K562 (cell line): Measurements from ENCODE around the gene TCF15. TPM values are rescaled to one million over a fixed set of nuclear protein-coding genes. Genes with fewer than 3 reads are reported as not detected.

ENCODE experiments used
- ATAC-seq: fragments of 200-7000 bp; cut with Tn5 transposase; 3 replicates; pipeline ENCODE4 v1.9.1; 2020; ENCODE audit warnings: moderate library complexity
- BruUV-seq: library from RNA; stranded (reverse); fragments of 400-500 nt; replicated peaks from 2 replicates; lab custom pipeline; 2021; lab: Mats Ljungman, UMichigan
- CTCF ChIA-PET: fragments of 300-600 bp; formaldehyde crosslinking; extraction: SDS; loops from one replicate; lab custom pipeline; 2021; ENCODE audit warnings: low intra/inter-chr PET ratio; lab: Yijun Ruan, JAX
- POLR2A ChIA-PET: fragments of 300-600, 350-650 bp; sonication (Branson Sonifier 250); formaldehyde crosslinking; extraction: SDS; loops from one replicate; lab custom pipeline; 2021; ENCODE audit warnings: antibody characterized with exemption, inconsistent platforms; lab: Yijun Ruan, JAX
- DNase-seq, 4 experiments: peaks; one replicate each; pipeline versions ENCODE4 v3.0.0 to v3.0.0-alpha.2; 2011 to 2018; ENCODE audit warnings: low spot score in 3 of 4, mixed read lengths in 3 of 4; ENCODE audit errors: extremely low read depth in 1 of 4
- FAIRE-seq: peaks from 2 replicates; lab custom pipeline; 2011; peaks lifted over from hg19 to GRCh38; lab: Jason Lieb, UNC
- H2AFZ ChIP-seq: 2 replicates; pipeline ENCODE4 v1.6.0; 2011; ENCODE audit warnings: low read depth, low read length, control low read depth, inconsistent platforms
- H3K27ac ChIP-seq: fragments of 200-600 bp; 3 replicates; pipeline ENCODE4 v1.8.0; 2011; ENCODE audit warnings: low read depth, mild to moderate bottlenecking, control low read depth, inconsistent platforms, low read length, moderate library complexity, mixed read lengths; ENCODE audit errors: extremely low read depth
- H3K27me3 ChIP-seq, 2 experiments: fragments of 300-600 bp in 1 of 2; 2 replicates in 1 of 2; 3 replicates in 1 of 2; pipeline versions ENCODE4 v1.6.0 to v1.8.0; 2011; ENCODE audit warnings: inconsistent platforms in 2 of 2, low read length in 2 of 2, mild to moderate bottlenecking in 1 of 2, mixed read lengths in 1 of 2, moderate library complexity in 1 of 2; ENCODE audit not compliant: control insufficient read depth in 2 of 2, insufficient read depth in 2 of 2
- H3K36me3 ChIP-seq: fragments of 300-600 bp; 3 replicates; pipeline ENCODE4 v1.8.0; 2011; ENCODE audit warnings: mild to moderate bottlenecking, low read length, inconsistent platforms; ENCODE audit not compliant: control insufficient read depth, insufficient read depth
- H3K4me1 ChIP-seq, 2 experiments: fragments of 200-600 bp in 1 of 2; replicated peaks in 1 of 2; 2 replicates in 1 of 2; 3 replicates in 1 of 2; pipeline versions ENCODE4 v1.5.1 to v1.8.0; 2011; ENCODE audit warnings: inconsistent platforms in 2 of 2, low read length in 2 of 2, mild to moderate bottlenecking in 1 of 2, mixed read lengths in 1 of 2, moderate library complexity in 1 of 2; ENCODE audit not compliant: control insufficient read depth in 2 of 2, insufficient read depth in 2 of 2
- H3K4me2 ChIP-seq: 2 replicates; pipeline ENCODE4 v1.6.1; 2011; ENCODE audit warnings: low read length, control low read depth, inconsistent platforms, mixed read lengths; ENCODE audit not compliant: insufficient read depth
- H3K4me3 ChIP-seq: fragments of 200-600 bp; sonication (generic), shearing (Covaris generic); 2 replicates; pipeline ENCODE4 v1.5.1; 2016; ENCODE audit warnings: control low read depth, inconsistent platforms
- H3K79me2 ChIP-seq: fragments of 200-600 bp; 3 replicates; pipeline ENCODE4 v1.8.0; 2011; ENCODE audit warnings: low read length, inconsistent platforms; ENCODE audit not compliant: control insufficient read depth, insufficient read depth
- H3K9ac ChIP-seq, 2 experiments: 2 replicates each; pipeline versions ENCODE4 v1.6.0 to v1.6.1; 2011; ENCODE audit warnings: low read depth in 2 of 2, low read length in 2 of 2, control low read depth in 1 of 2, inconsistent platforms in 1 of 2, mild to moderate bottlenecking in 1 of 2, mixed read lengths in 1 of 2; ENCODE audit not compliant: insufficient read depth in 1 of 2
- H3K9me1 ChIP-seq: one replicate; pipeline ENCODE4 v1.6.0; 2011; ENCODE audit warnings: inconsistent platforms, mild to moderate bottlenecking, low read length, moderate library complexity; ENCODE audit not compliant: control insufficient read depth, insufficient read depth
- H3K9me3 ChIP-seq: replicated peaks from 2 replicates; pipeline ENCODE4 v1.5.1; 2011; ENCODE audit warnings: low read depth, low read length, inconsistent platforms; ENCODE audit not compliant: control insufficient read depth, insufficient read depth
- H4K20me1 ChIP-seq: replicated peaks from 2 replicates; pipeline ENCODE4 v1.6.1; 2011; ENCODE audit warnings: low read length, inconsistent platforms, mixed read lengths; ENCODE audit not compliant: control insufficient read depth, insufficient read depth
- PTBP1 ChIP-seq: fragments of 200-400 bp; formaldehyde crosslinking; IDR thresholded peaks from 2 replicates; pipeline ENCODE4 v1.6.1; 2017; ENCODE audit warnings: low read depth, low read length
- RAD21 ChIP-seq, 2 experiments: fragments of 250-450 bp in 1 of 2; fragments of 450-650 bp in 1 of 2; sonication (Bioruptor Pico) in 1 of 2; formaldehyde crosslinking in 1 of 2; IDR thresholded peaks in 1 of 2; conservative IDR thresholded peaks in 1 of 2; 2 replicates each; pipeline versions ENCODE4 v1.4.0 to v1.8.0; 2020 to 2022; ENCODE audit warnings: mild to moderate bottlenecking in 2 of 2, moderate library complexity in 1 of 2
- ZNF668 ChIP-seq: fragments of 250-450 bp; sonication (Bioruptor Pico); IDR thresholded peaks from 2 replicates; pipeline ENCODE4 v1.8.0; 2022; ENCODE audit warnings: mild to moderate bottlenecking, inconsistent platforms
- WGBS: fragments of 100-300 bp; shearing (Covaris generic); methylation state at CpG from one replicate; pipeline ENCODE4 v1.1.6; 2016; ENCODE audit warnings: low coverage, mixed read lengths; ENCODE audit not compliant: insufficient coverage; ENCODE audit errors: missing lambda C conversion rate; 5-methylcytosine and 5-hydroxymethylcytosine counted together
- in situ Hi-C: fragments of 300-500 bp; cut with MboI; formaldehyde crosslinking; loops from 4 replicates; pipeline ENCODE4 v1.15.0; 2018; ENCODE audit warnings: inconsistent platforms, mixed read lengths
- intact Hi-C: fragments of 100-400 bp; cut with micrococcal nuclease; formaldehyde crosslinking; loops from 2 replicates; pipeline ENCODE4 v1.14.2; 2022
- polyA plus RNA-seq, 8 experiments: library from polyadenylated mRNA; depleted of rRNA in 4 of 8; stranded (reverse) in 5 of 8; unstranded in 3 of 8; fragments of >200 nt; fragmentation: Nextera tagmentation in 2 of 8; fragmentation: Illumina TruSeq in 1 of 8; extraction: Ambion mirVana in 2 of 8; extraction: Trizol in 1 of 8; gene quantifications; 2 replicates each; pipeline versions ENCODE4 v1.2.1 to v1.2.3, GENCODE V29; 2011 to 2014; ENCODE audit warnings: inconsistent platforms in 1 of 8, missing spikeins in 1 of 8
- total RNA-seq, 7 experiments: library from RNA; depleted of rRNA in 6 of 7; stranded (reverse); fragments of >200 nt in 6 of 7; fragmentation: Illumina TruSeq in 2 of 7; extraction: Trizol in 2 of 7; gene quantifications; 2 replicates each; pipeline versions ENCODE4 v1.2.1 to v1.2.3, GENCODE V29; 2011 to 2021; ENCODE audit warnings: low replicate concordance in 1 of 7
- TF ChIP-seq, protein P1 (sequence below), 2 experiments: fragments of 450-650 bp; formaldehyde crosslinking in 1 of 2; IDR thresholded peaks; 2 replicates each; pipeline versions ENCODE4 v1.4.0 to v1.6.1; 2014 to 2020; ENCODE audit warnings: mild to moderate bottlenecking in 2 of 2, borderline replicate concordance in 1 of 2, low read depth in 1 of 2
- TF ChIP-seq, protein P2 (sequence below), 3 experiments: IDR thresholded peaks in 2 of 3; conservative IDR thresholded peaks in 1 of 3; 2 replicates each; pipeline ENCODE4 v1.5.1; 2011 to 2012; ENCODE audit warnings: low read length in 3 of 3, mild to moderate bottlenecking in 3 of 3, control low read depth in 2 of 3, improper control_type of control experiment in 1 of 3, inconsistent platforms in 1 of 3, low read depth in 1 of 3, mixed read lengths in 1 of 3, moderate library complexity in 1 of 3; ENCODE audit not compliant: insufficient read depth in 2 of 3

The TCF15 gene
- total and polyA plus RNA-seq, 9 of the 15 experiments (the other 6 are each of a cell fraction or from before 2014, with no cell fraction given) = 0.04 to 5.0 (median 1.2) TPM

DNA sequence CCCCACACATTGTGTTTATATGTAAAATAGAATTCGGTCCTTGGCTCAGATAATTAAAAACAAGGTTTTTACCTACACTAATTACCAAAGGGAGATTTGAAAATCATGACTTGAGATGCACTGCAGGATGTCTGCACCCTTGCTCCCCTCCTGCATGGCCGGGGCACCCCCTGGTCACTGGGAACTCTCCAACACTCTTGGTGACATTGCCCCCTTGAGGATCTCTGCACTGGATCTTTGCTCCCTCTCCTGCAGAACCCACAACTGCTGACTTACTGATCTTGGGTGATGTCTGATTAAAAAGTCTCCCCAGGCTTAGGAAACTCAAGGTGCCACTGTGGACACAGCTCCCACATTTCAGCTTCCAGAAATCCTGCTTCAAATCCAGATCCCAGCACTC is 49.4 kb downstream of the TCF15 start:
- CTCF ChIA-PET = interaction anchor here (0.8 to 2.1 kb wide), 2 partner anchors 60 to 178 kb away, joined by 4 to 13 read pairs; no protein-coding TSS in a partner anchor
- no peaks in the 10 kb centered on the region for H3K27me3 ChIP-seq
- H3K9ac ChIP-seq = no peak overlapping the region
- no peaks in the 10 kb centered on the region for H3K9me1 ChIP-seq
- no TSS peak for BruUV-seq
- TF ChIP-seq PTBP1 (no peak), ZNF668 (CRISPR knock-in tag) (no peak), RAD21 (CRISPR knock-in tag; conservative IDR thresholded peaks at IDR 0.05 in 1 of 2, IDR thresholded peaks at IDR 0.05 in 1 of 2) (peak in 1 of 2 experiments; percentile 44; a peak in 2 of 4 replicates)
- TF ChIP-seq, protein P1, sequence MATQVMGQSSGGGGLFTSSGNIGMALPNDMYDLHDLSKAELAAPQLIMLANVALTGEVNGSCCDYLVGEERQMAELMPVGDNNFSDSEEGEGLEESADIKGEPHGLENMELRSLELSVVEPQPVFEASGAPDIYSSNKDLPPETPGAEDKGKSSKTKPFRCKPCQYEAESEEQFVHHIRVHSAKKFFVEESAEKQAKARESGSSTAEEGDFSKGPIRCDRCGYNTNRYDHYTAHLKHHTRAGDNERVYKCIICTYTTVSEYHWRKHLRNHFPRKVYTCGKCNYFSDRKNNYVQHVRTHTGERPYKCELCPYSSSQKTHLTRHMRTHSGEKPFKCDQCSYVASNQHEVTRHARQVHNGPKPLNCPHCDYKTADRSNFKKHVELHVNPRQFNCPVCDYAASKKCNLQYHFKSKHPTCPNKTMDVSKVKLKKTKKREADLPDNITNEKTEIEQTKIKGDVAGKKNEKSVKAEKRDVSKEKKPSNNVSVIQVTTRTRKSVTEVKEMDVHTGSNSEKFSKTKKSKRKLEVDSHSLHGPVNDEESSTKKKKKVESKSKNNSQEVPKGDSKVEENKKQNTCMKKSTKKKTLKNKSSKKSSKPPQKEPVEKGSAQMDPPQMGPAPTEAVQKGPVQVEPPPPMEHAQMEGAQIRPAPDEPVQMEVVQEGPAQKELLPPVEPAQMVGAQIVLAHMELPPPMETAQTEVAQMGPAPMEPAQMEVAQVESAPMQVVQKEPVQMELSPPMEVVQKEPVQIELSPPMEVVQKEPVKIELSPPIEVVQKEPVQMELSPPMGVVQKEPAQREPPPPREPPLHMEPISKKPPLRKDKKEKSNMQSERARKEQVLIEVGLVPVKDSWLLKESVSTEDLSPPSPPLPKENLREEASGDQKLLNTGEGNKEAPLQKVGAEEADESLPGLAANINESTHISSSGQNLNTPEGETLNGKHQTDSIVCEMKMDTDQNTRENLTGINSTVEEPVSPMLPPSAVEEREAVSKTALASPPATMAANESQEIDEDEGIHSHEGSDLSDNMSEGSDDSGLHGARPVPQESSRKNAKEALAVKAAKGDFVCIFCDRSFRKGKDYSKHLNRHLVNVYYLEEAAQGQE (IDR thresholded peaks at IDR 0.05; ENCODE audit: borderline replicate concordance) = 0 out of 2 replicates have a peak, but pooled peaks have one; percentile 24
- TF ChIP-seq, protein P1 (CRISPR knock-in tag; IDR thresholded peaks at IDR 0.05; ENCODE audit: low read depth) = no peak
- TF ChIP-seq, protein P2, sequence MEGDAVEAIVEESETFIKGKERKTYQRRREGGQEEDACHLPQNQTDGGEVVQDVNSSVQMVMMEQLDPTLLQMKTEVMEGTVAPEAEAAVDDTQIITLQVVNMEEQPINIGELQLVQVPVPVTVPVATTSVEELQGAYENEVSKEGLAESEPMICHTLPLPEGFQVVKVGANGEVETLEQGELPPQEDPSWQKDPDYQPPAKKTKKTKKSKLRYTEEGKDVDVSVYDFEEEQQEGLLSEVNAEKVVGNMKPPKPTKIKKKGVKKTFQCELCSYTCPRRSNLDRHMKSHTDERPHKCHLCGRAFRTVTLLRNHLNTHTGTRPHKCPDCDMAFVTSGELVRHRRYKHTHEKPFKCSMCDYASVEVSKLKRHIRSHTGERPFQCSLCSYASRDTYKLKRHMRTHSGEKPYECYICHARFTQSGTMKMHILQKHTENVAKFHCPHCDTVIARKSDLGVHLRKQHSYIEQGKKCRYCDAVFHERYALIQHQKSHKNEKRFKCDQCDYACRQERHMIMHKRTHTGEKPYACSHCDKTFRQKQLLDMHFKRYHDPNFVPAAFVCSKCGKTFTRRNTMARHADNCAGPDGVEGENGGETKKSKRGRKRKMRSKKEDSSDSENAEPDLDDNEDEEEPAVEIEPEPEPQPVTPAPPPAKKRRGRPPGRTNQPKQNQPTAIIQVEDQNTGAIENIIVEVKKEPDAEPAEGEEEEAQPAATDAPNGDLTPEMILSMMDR (IDR thresholded peaks at IDR 0.05 in 2 of 3, conservative IDR thresholded peaks at IDR 0.05 in 1 of 3; ENCODE audit: insufficient read depth in 2 of 3, low read depth in 1 of 3, low read length in 3 of 3) = peak in 2 of 3 experiments; percentile 13 to 34; a peak in 2 of 6 replicates
- TF ChIP-seq, all 486 proteins: peak for 3
- no peak overlapping the region for H3K4me3 ChIP-seq
- intact Hi-C loops = loop anchor here (1.0 to 2.0 kb wide), 5 partner anchors 85 to 208 kb away; partner anchors contain the start of gene SLC52A3
- no peak overlapping the region for H3K4me2 ChIP-seq
- DNase-seq (no peak), ATAC-seq (0 out of 3 replicates have a peak, but pooled peaks have one; percentile 34), FAIRE-seq (no peak)
- 4% methylated on average over 2 of the region's 2 CpGs for WGBS
- H3K79me2 ChIP-seq = no peaks in the 10 kb centered on the region
- no peak overlapping the region for H3K27ac ChIP-seq
- POLR2A ChIA-PET = no interaction called here
- H4K20me1 ChIP-seq = no peaks in the 10 kb centered on the region
- H3K36me3 ChIP-seq = no peaks in the 10 kb centered on the region
- H3K9me3 ChIP-seq = no peaks in the 10 kb centered on the region
- in situ Hi-C loops = loop anchor here (5.0 kb wide), 1 partner anchor 177 kb away; no protein-coding TSS in a partner anchor
- peaks cover 0 to 19% of the 10 kb centered on the region in 2 experiments; a peak in 3 of 5 replicates for H3K4me1 ChIP-seq
- no peak overlapping the region for H2AFZ ChIP-seq
